IMR-90 (cell line): ENCODE data around the gene DRC3. TPM values are rescaled to one million over a fixed set of nuclear protein-coding genes. Genes with fewer than 3 reads are reported as not detected.

Source experiments
- ATAC-seq: fragments of 200-7000 bp; cut with Tn5 transposase; 2 replicates; pipeline ENCODE4 v1.9.1; 2020; ENCODE audit warnings: low read depth, mild to moderate bottlenecking, moderate library complexity
- BruUV-seq: library from RNA; stranded (reverse); fragments of 400-500 nt; replicated peaks from 2 replicates; lab custom pipeline; 2021; lab: Mats Ljungman, UMichigan
- CTCF ChIA-PET: fragments of 300-600 bp; formaldehyde crosslinking; extraction: SDS; loops from one replicate; lab custom pipeline; 2021; ENCODE audit warnings: antibody characterized with exemption; lab: Yijun Ruan, JAX
- POLR2A ChIA-PET: fragments of 300-600 bp; sonication (Branson Sonifier 250); formaldehyde crosslinking; loops from one replicate; lab custom pipeline; 2022; ENCODE audit warnings: antibody characterized with exemption; ENCODE audit not compliant: unreplicated experiment; lab: Charles Lee
- DNase-seq: peaks from one replicate; pipeline ENCODE4 v3.0.0; 2013
- H2AFZ ChIP-seq: replicated peaks from 2 replicates; pipeline ENCODE3; 2013; ENCODE audit warnings: low read length, mild to moderate bottlenecking; ENCODE audit not compliant: poor library complexity
- H2AK5ac ChIP-seq: 2 replicates; pipeline ENCODE4 v1.6.1; 2013; ENCODE audit warnings: low read depth, low read length, inconsistent platforms
- H2AK9ac ChIP-seq: replicated peaks from 2 replicates; pipeline ENCODE3; 2013; ENCODE audit warnings: mild to moderate bottlenecking, low read depth, low read length, moderate library complexity; ENCODE audit not compliant: poor library complexity
- H2BK120ac ChIP-seq: 2 replicates; pipeline ENCODE4 v1.6.1; 2013; ENCODE audit warnings: low read depth, low read length, inconsistent platforms
- H2BK15ac ChIP-seq: 3 replicates; pipeline ENCODE4 v1.6.1; 2013; ENCODE audit warnings: low read depth, low read length, inconsistent platforms
- H2BK20ac ChIP-seq: 2 replicates; pipeline ENCODE4 v1.6.1; 2013; ENCODE audit warnings: low read depth, mild to moderate bottlenecking, inconsistent platforms, low read length, moderate library complexity
- H2BK5ac ChIP-seq: 2 replicates; pipeline ENCODE4 v1.6.1; 2013; ENCODE audit warnings: mild to moderate bottlenecking, low read depth, low read length, inconsistent platforms; ENCODE audit not compliant: poor library complexity, severe bottlenecking
- H3K14ac ChIP-seq: replicated peaks from 2 replicates; pipeline ENCODE4 v1.6.1; 2013; ENCODE audit warnings: low read depth, low read length, inconsistent platforms
- H3K18ac ChIP-seq: 2 replicates; pipeline ENCODE4 v1.6.1; 2013; ENCODE audit warnings: low read depth, low read length, control low read depth
- H3K23ac ChIP-seq: 2 replicates; pipeline ENCODE4 v1.6.1; 2013; ENCODE audit warnings: low read depth, low read length, inconsistent platforms
- H3K27ac ChIP-seq: 2 replicates; pipeline ENCODE4 v1.5.1; 2013; ENCODE audit warnings: mild to moderate bottlenecking, control low read depth, low read length; ENCODE audit not compliant: insufficient read depth
- H3K27me3 ChIP-seq: 2 replicates; pipeline ENCODE4 v1.6.1; 2013; ENCODE audit warnings: low read length; ENCODE audit not compliant: control insufficient read depth, insufficient read depth
- H3K36me3 ChIP-seq: 2 replicates; pipeline ENCODE4 v1.6.1; 2013; ENCODE audit warnings: low read length, mixed read lengths; ENCODE audit not compliant: control insufficient read depth, insufficient read depth
- H3K4ac ChIP-seq: 2 replicates; pipeline ENCODE4 v1.6.1; 2013; ENCODE audit warnings: low read depth, low read length, inconsistent platforms
- H3K4me1 ChIP-seq: 2 replicates; pipeline ENCODE4 v1.6.1; 2013; ENCODE audit warnings: low read length, mixed read lengths; ENCODE audit not compliant: control insufficient read depth, insufficient read depth
- H3K4me2 ChIP-seq: 2 replicates; pipeline ENCODE4 v1.6.1; 2013; ENCODE audit warnings: low read depth, mild to moderate bottlenecking, control low read depth, low read length, moderate library complexity
- H3K4me3 ChIP-seq: 2 replicates; pipeline ENCODE4 v1.5.1; 2013; ENCODE audit warnings: low read depth, mild to moderate bottlenecking, control low read depth, low read length, moderate library complexity; ENCODE audit not compliant: insufficient read depth
- H3K56ac ChIP-seq: 2 replicates; pipeline ENCODE4 v1.6.1; 2013; ENCODE audit warnings: low read length, inconsistent platforms; ENCODE audit not compliant: insufficient read depth; ENCODE audit errors: extremely low read depth
- H3K79me1 ChIP-seq, 2 experiments: 2 replicates each; pipeline ENCODE4 v1.6.1; 2013; ENCODE audit warnings: low read length in 2 of 2, inconsistent platforms in 1 of 2, low read depth in 1 of 2
- H3K9ac ChIP-seq: 2 replicates; pipeline ENCODE4 v1.6.1; 2013; ENCODE audit warnings: low read depth, low read length, control low read depth
- H3K9me1 ChIP-seq: 2 replicates; pipeline ENCODE4 v1.6.1; 2013; ENCODE audit warnings: low read length, inconsistent platforms; ENCODE audit not compliant: insufficient read depth
- H3K9me3 ChIP-seq: 2 replicates; pipeline ENCODE4 v1.6.1; 2013; ENCODE audit warnings: low read length; ENCODE audit not compliant: control insufficient read depth, insufficient read depth
- H4K20me1 ChIP-seq: 2 replicates; pipeline ENCODE4 v1.6.1; 2013; ENCODE audit warnings: low read length, inconsistent platforms; ENCODE audit not compliant: insufficient read depth
- H4K5ac ChIP-seq: 2 replicates; pipeline ENCODE4 v1.6.1; 2013; ENCODE audit warnings: mild to moderate bottlenecking, low read depth, low read length, control low read depth
- H4K8ac ChIP-seq, 2 experiments: 2 replicates each; pipeline ENCODE4 v1.6.1; 2013; ENCODE audit warnings: low read depth in 2 of 2, low read length in 2 of 2, control low read depth in 1 of 2, inconsistent platforms in 1 of 2
- H4K91ac ChIP-seq: 2 replicates; pipeline ENCODE4 v1.6.1; 2013; ENCODE audit warnings: low read depth, low read length, inconsistent platforms; ENCODE audit not compliant: insufficient read depth
- BHLHE40 ChIP-seq: fragments of 150-350 bp; IDR thresholded peaks from 2 replicates; pipeline ENCODE4 v1.6.1; 2016; ENCODE audit warnings: mild to moderate bottlenecking, low read depth, low read length
- CEBPB ChIP-seq: IDR thresholded peaks from 2 replicates; pipeline ENCODE4 v1.6.1; 2012; ENCODE audit warnings: low read depth, low read length, improper control_type of control experiment
- CHD1 ChIP-seq: IDR thresholded peaks from 2 replicates; pipeline ENCODE4 v1.6.1; 2012; ENCODE audit warnings: low read depth, low read length, improper control_type of control experiment
- CTCF ChIP-seq: conservative IDR thresholded peaks from 2 replicates; pipeline ENCODE4 v1.5.1; 2012; ENCODE audit warnings: mild to moderate bottlenecking, low read depth, low read length, improper control_type of control experiment
- FOS ChIP-seq: fragments of 150-350 bp; IDR thresholded peaks from 2 replicates; pipeline ENCODE4 v1.6.1; 2016; ENCODE audit warnings: low read depth, low read length
- MAFK ChIP-seq: IDR thresholded peaks from 2 replicates; pipeline ENCODE4 v1.6.1; 2012; ENCODE audit warnings: low read depth, low read length, improper control_type of control experiment
- MAZ ChIP-seq: IDR thresholded peaks from 2 replicates; pipeline ENCODE4 v1.6.1; 2012; ENCODE audit warnings: low read depth, mild to moderate bottlenecking, low read length, improper control_type of control experiment, moderate library complexity, borderline replicate concordance
- MXI1 ChIP-seq: IDR thresholded peaks from 2 replicates; pipeline ENCODE4 v1.6.1; 2012; ENCODE audit warnings: low read depth, mild to moderate bottlenecking, low read length, moderate library complexity, borderline replicate concordance
- NFE2L2 ChIP-seq: fragments of 150-350 bp; IDR thresholded peaks from 2 replicates; pipeline ENCODE4 v1.6.1; 2016; ENCODE audit warnings: low read depth, mild to moderate bottlenecking, low read length
- POLR2A ChIP-seq: IDR thresholded peaks from 2 replicates; pipeline ENCODE4 v1.6.1; 2012; ENCODE audit warnings: mild to moderate bottlenecking, low read depth, low read length
- RAD21 ChIP-seq: IDR thresholded peaks from 2 replicates; pipeline ENCODE4 v1.6.1; 2012; ENCODE audit warnings: low read length, improper control_type of control experiment
- RCOR1 ChIP-seq: IDR thresholded peaks from 2 replicates; pipeline ENCODE4 v1.6.1; 2012; ENCODE audit warnings: mild to moderate bottlenecking, low read length, improper control_type of control experiment; ENCODE audit not compliant: insufficient replicate concordance
- RFX5 ChIP-seq: IDR thresholded peaks from 2 replicates; pipeline ENCODE4 v1.8.0; 2012; ENCODE audit warnings: low read depth, mild to moderate bottlenecking, low read length, moderate library complexity
- SMC3 ChIP-seq: fragments of 150-350 bp; IDR thresholded peaks from 2 replicates; pipeline ENCODE4 v1.6.1; 2016; ENCODE audit warnings: low read depth, mild to moderate bottlenecking, antibody characterized with exemption, low read length, moderate library complexity
- USF2 ChIP-seq: fragments of 150-350 bp; IDR thresholded peaks from 2 replicates; pipeline ENCODE4 v1.6.1; 2017; ENCODE audit warnings: mild to moderate bottlenecking, antibody characterized with exemption, low read length, low read depth
- WGBS, 2 experiments: methylation state at CpG; one replicate each; pipeline versions ENCODE4 v1.1.5 to v1.1.7; 2013; ENCODE audit warnings: missing lambda C conversion rate in 2 of 2; ENCODE audit not compliant: insufficient read length in 1 of 2; ENCODE audit errors: extremely low coverage in 2 of 2; 5-methylcytosine and 5-hydroxymethylcytosine counted together
- dilution Hi-C: fragments of 300-500 bp; cut with HindIII; formaldehyde crosslinking; loops from one replicate; pipeline ENCODE4 v1.14.3; 2018; ENCODE audit warnings: low sequenced_read_pairs; ENCODE audit not compliant: unreplicated experiment
- in situ Hi-C: fragments of 300-500 bp; cut with MboI; formaldehyde crosslinking; loops from 3 replicates; pipeline ENCODE4 v1.14.3; 2019; ENCODE audit warnings: low sequenced_read_pairs, inconsistent platforms, mixed read lengths
- intact Hi-C: fragments of 100-400 bp; cut with micrococcal nuclease; formaldehyde crosslinking; loops from 2 replicates; pipeline ENCODE4 v1.10.0; 2022
- polyA plus RNA-seq, 3 experiments: library from polyadenylated mRNA; depleted of rRNA; stranded (reverse); fragments of >200 nt; gene quantifications; 2 replicates each; pipeline ENCODE4 v1.2.3, GENCODE V29; 2012; ENCODE audit warnings: low replicate concordance in 1 of 3
- total RNA-seq: library from RNA; depleted of rRNA; stranded (reverse); fragments of >200 nt; gene quantifications from 2 replicates; pipeline ENCODE4 v1.2.3, GENCODE V29; 2012
- TF ChIP-seq, protein P1 (sequence below): fragments of 150-350 bp; IDR thresholded peaks from 2 replicates; pipeline ENCODE4 v1.6.1; 2016; ENCODE audit warnings: low read depth, mild to moderate bottlenecking, low read length, moderate library complexity, borderline replicate concordance

DRC3 gene
- total and polyA plus RNA-seq, 2 of the 4 experiments (the other 2 are of a cell fraction) = 0.55 to 0.72 TPM

DNA sequence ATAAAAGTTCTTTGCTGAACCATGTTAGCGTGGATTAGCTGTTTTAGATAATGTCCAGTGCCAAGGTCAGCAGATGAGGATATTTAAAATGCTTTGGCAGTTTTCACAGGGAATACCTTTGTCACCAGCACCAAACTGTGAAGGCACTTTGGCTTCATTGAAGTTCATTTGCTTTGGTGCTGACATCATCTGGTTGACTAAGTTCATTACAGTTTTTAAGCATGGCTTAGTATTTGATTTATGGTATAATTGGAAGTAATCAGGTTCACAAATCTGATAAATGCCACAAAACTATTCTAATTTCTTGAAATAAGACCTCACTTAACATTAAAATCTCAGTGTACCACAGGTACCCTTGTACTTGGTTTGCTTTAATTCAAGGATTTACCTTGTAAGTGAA, 70.8 kb downstream of the DRC3 start:
- Histone ChIP-seq H3K9ac (no peak overlapping the region), H2AK5ac (no peak overlapping the region), H3K27ac (no peak overlapping the region), H4K5ac (no peak overlapping the region), H3K56ac (no peak overlapping the region), H2AK9ac (no peak overlapping the region), H3K9me3 (no peaks in the 10 kb centered on the region), H4K20me1 (peaks cover 11% of the 10 kb centered on the region; the same call in 1 of the 2 replicates), H3K27me3 (no peaks in the 10 kb centered on the region), H3K14ac (no peak overlapping the region), H3K4me2 (no peak overlapping the region), H2BK15ac (no peak overlapping the region), H3K4me1 (peaks cover 11% of the 10 kb centered on the region), H3K18ac (no peak overlapping the region), H2BK120ac (no peak overlapping the region), H2BK5ac (no peak overlapping the region), H3K79me1 (peaks cover 35 to 41% of the 10 kb centered on the region in 2 experiments), H4K8ac (no peak overlapping the region), H3K36me3 (peaks cover 9% of the 10 kb centered on the region), H3K9me1 (peaks cover 7% of the 10 kb centered on the region), H2AFZ (no peak overlapping the region), H4K91ac (no peak overlapping the region), H3K4ac (no peak overlapping the region), H3K23ac (no peak overlapping the region), H2BK20ac (no peak overlapping the region), H3K4me3 (no peak overlapping the region)
- ChIA-PET POLR2A (no interaction called here), CTCF (no interaction called here)
- ATAC-seq (no peak), DNase-seq (peak; percentile 33)
- no TSS peak for BruUV-seq
- in situ Hi-C loops = no loop called here
- WGBS, 2 experiments = 67% methylated on average over 1 of the region's 1 CpG; no CpG with 5 or more reads in 1 of the 2 experiments
- no peak for TF ChIP-seq RFX5
- TF ChIP-seq CEBPB = no peak
- peak; percentile 20; the same call in 1 of the 2 replicates for TF ChIP-seq RAD21
- TF ChIP-seq SMC3 = peak; percentile 24; the same call in 1 of the 2 replicates
- TF ChIP-seq, protein P1, sequence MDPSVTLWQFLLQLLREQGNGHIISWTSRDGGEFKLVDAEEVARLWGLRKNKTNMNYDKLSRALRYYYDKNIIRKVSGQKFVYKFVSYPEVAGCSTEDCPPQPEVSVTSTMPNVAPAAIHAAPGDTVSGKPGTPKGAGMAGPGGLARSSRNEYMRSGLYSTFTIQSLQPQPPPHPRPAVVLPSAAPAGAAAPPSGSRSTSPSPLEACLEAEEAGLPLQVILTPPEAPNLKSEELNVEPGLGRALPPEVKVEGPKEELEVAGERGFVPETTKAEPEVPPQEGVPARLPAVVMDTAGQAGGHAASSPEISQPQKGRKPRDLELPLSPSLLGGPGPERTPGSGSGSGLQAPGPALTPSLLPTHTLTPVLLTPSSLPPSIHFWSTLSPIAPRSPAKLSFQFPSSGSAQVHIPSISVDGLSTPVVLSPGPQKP = no peak
- no peak for TF ChIP-seq POLR2A
- no peak for TF ChIP-seq USF2
- TF ChIP-seq RCOR1 = no peak
- no peak for TF ChIP-seq FOS
- TF ChIP-seq MAZ = no peak
- no peak for TF ChIP-seq MAFK
- peak; percentile 26; the same call in 1 of the 2 replicates for TF ChIP-seq CTCF
- TF ChIP-seq BHLHE40 = no peak
- TF ChIP-seq MXI1 = no peak
- TF ChIP-seq CHD1 = no peak
- no peak for TF ChIP-seq NFE2L2
- dilution Hi-C loops = no loop called here
- intact Hi-C loops = no loop called here
